Karpas-422 (cell line): Measurements from ENCODE around the gene PRRG2. TPM values are rescaled to one million over a fixed set of nuclear protein-coding genes. Genes with fewer than 3 reads are reported as not detected.
A peak's percentile ranks its signal among the peaks of the same experiment; 100 is the strongest.

Source experiments
- DNase-seq: peaks from one replicate; pipeline ENCODE4 v3.0.0-alpha.2; 2015
- H2AFZ ChIP-seq: fragments of 200-600 bp; sonication (generic); 2 replicates; pipeline ENCODE4 v1.6.1; 2014; ENCODE audit warnings: antibody characterized with exemption, low read length, mixed read lengths
- H3K27ac ChIP-seq: fragments of 200-600 bp; sonication (generic); 2 replicates; pipeline ENCODE4 v1.5.1; 2014; ENCODE audit warnings: mild to moderate bottlenecking, low read length, moderate library complexity
- H3K27me3 ChIP-seq: fragments of 200-600 bp; sonication (generic); 2 replicates; pipeline ENCODE4 v1.6.1; 2014; ENCODE audit warnings: low read length, mixed read lengths
- H3K36me3 ChIP-seq: fragments of 200-600 bp; sonication (generic); 2 replicates; pipeline ENCODE4 v1.6.1; 2014; ENCODE audit warnings: low read length, mixed read lengths; ENCODE audit not compliant: insufficient read depth
- H3K4me1 ChIP-seq: fragments of 200-600 bp; sonication (generic); 2 replicates; pipeline ENCODE4 v1.6.1; 2014; ENCODE audit warnings: mild to moderate bottlenecking, low read length, mixed read lengths
- H3K4me2 ChIP-seq: fragments of 200-600 bp; sonication (generic); 2 replicates; pipeline ENCODE4 v1.6.1; 2014; ENCODE audit warnings: low read length, low read depth, mild to moderate bottlenecking; ENCODE audit not compliant: poor library complexity, severe bottlenecking
- H3K4me3 ChIP-seq: fragments of 200-600 bp; sonication (generic); 2 replicates; pipeline ENCODE4 v1.5.1; 2014; ENCODE audit warnings: mild to moderate bottlenecking, antibody characterized with exemption, low read length, mixed read lengths
- H3K79me2 ChIP-seq: fragments of 200-600 bp; sonication (generic); 2 replicates; pipeline ENCODE4 v1.6.1; 2014; ENCODE audit warnings: mild to moderate bottlenecking, low read length, mixed read lengths
- H3K9ac ChIP-seq: fragments of 200-600 bp; sonication (generic); 2 replicates; pipeline ENCODE4 v1.6.0; 2014; ENCODE audit warnings: low read length
- H3K9me2 ChIP-seq: fragments of 200-600 bp; sonication (generic), shearing (Covaris generic); replicated peaks from 2 replicates; pipeline ENCODE4 v1.6.0; 2014; ENCODE audit warnings: mild to moderate bottlenecking, low read length, moderate library complexity; ENCODE audit not compliant: insufficient read depth
- H3K9me3 ChIP-seq: fragments of 300-700, 200-600 bp; sonication (generic); 2 replicates; pipeline ENCODE4 v1.6.1; 2014; ENCODE audit warnings: low read length, mixed read lengths
- H4K20me1 ChIP-seq: fragments of 200-600 bp; sonication (generic); 2 replicates; pipeline ENCODE4 v1.6.1; 2014; ENCODE audit warnings: mild to moderate bottlenecking, antibody characterized with exemption, low read length, low read depth; ENCODE audit not compliant: insufficient read depth
- total RNA-seq: library from RNA; depleted of rRNA; stranded (reverse); fragments of >200 nt; shearing (Covaris generic); gene quantifications from 2 replicates; pipeline ENCODE4 v1.2.3, GENCODE V29; 2014; ENCODE audit warnings: low replicate concordance

The PRRG2 gene
- total RNA-seq, 1 experiment from 2014 or later = 1.3 TPM

DNA sequence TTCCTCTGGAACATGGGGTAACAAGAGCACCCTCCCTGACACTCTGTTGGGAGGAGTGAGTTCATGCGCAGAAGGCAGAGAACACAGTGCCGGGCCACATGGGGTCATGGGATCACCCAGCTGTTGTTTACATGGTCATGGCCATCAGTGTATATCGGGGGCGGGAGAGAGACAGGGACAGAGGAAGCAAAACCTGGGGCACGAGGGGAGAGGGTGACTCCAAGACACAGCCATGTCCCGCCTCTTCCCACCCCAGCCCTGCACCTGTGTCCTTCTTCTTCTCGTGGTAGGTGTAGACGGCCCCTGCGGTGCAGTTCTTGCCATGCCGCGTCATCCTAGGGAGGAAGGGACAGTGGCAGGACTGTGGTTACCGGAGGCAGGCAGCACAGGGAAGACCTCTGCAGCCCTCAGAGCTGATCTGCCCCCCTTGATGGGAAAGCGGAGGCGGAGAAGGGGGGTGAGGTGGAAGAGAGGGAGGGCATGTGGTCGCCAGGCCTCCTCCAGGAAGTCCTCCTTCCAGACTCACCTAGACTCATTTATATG lies 20.7 kb upstream of the PRRG2 start:
- H3K36me3 ChIP-seq = peaks cover 20% of the 10 kb centered on the region
- no peaks in the 10 kb centered on the region; the same call in 1 of the 2 replicates for H4K20me1 ChIP-seq
- H3K4me1 ChIP-seq = no peaks in the 10 kb centered on the region
- DNase-seq = no peak
- no peak overlapping the region for H3K4me2 ChIP-seq
- H3K9ac ChIP-seq = no peak overlapping the region
- H3K79me2 ChIP-seq = peaks cover 42% of the 10 kb centered on the region
- no peaks in the 10 kb centered on the region for H3K9me3 ChIP-seq
- no peak overlapping the region for H3K27ac ChIP-seq
- H3K9me2 ChIP-seq = no peaks in the 10 kb centered on the region
- no peak overlapping the region for H2AFZ ChIP-seq
- H3K27me3 ChIP-seq = no peaks in the 10 kb centered on the region
- H3K4me3 ChIP-seq = no peak overlapping the region

DNA sequence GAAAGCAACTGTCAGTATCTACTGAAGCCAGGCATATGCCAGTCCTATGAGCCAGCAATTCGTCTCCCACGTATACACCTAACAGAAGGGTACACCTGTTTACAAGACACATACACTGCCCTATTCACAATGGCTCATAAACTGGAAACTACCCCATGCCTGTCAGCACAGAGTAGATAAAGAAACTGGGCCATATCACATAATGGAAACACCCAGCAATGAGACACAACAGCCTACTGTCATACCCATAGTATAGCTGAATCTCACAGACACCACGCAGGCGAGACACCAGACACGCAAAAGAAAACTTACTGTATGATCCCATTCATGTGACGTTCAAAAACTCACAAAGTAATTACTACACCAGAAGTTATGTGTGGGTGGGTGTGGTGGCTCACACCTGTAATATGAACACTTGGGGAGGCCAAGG lies 16.5 kb upstream of the PRRG2 start:
- no peak overlapping the region for H3K9ac ChIP-seq
- H3K4me2 ChIP-seq = no peak overlapping the region
- H3K79me2 ChIP-seq = peaks cover 74% of the 10 kb centered on the region
- peaks cover 3% of the 10 kb centered on the region; the same call in 1 of the 2 replicates for H4K20me1 ChIP-seq
- no peak overlapping the region for H2AFZ ChIP-seq
- H3K9me3 ChIP-seq = no peaks in the 10 kb centered on the region
- no peaks in the 10 kb centered on the region for H3K9me2 ChIP-seq
- H3K27ac ChIP-seq = no peak overlapping the region
- no peak for DNase-seq
- H3K36me3 ChIP-seq = no peaks in the 10 kb centered on the region
- no peak overlapping the region for H3K4me3 ChIP-seq
- H3K27me3 ChIP-seq = no peaks in the 10 kb centered on the region
- H3K4me1 ChIP-seq = peaks cover 8% of the 10 kb centered on the region

DNA sequence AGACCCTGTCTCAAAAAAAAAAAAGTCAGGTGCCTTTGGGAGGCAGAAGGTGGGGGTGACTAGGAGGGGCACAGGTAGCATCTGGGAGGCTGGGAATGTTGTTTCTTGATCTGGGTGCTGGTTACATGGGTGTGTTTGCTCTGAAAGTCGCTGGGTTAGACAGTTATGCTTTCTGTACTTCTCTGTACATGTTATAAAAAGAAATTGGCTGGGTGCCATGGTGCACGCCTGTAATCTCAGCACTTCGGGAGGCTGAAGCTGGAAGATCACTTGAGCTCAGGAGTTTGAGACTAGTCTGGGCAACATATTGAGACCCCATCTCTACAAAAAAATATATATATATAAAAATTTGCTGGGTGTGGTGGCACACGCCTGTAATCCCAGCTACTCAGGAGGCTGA lies 15.9 kb upstream of the PRRG2 start:
- peaks cover 79% of the 10 kb centered on the region for H3K79me2 ChIP-seq
- H3K9me3 ChIP-seq = no peaks in the 10 kb centered on the region
- no peaks in the 10 kb centered on the region for H3K9me2 ChIP-seq
- H3K4me1 ChIP-seq = peaks cover 8% of the 10 kb centered on the region
- H3K27ac ChIP-seq = no peak overlapping the region
- H3K4me3 ChIP-seq = no peak overlapping the region
- no peaks in the 10 kb centered on the region for H3K27me3 ChIP-seq
- no peak overlapping the region for H3K9ac ChIP-seq
- no peaks in the 10 kb centered on the region for H3K36me3 ChIP-seq
- peaks cover 3% of the 10 kb centered on the region; the same call in 1 of the 2 replicates for H4K20me1 ChIP-seq
- DNase-seq = peak; percentile 44
- no peak overlapping the region for H3K4me2 ChIP-seq
- no peak overlapping the region for H2AFZ ChIP-seq

DNA sequence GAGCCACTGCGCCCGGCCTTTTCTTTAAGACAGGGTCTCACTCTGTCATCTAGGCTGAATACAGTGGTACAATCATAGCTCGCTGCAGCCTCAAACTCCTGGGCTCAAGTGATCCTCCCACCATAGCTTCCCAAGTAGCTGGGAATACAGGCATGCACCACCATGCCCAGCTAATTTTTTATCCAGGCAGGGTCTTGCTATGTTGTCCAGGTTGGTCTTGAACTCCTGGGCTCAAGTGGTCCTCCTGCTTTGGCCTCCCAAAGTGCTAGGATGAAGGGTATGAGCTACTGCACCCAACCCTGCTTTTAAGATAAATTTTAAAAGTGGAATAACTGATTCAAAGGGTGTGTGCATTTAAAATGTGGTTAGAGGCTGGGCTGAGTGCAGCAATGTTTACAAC lies 14.8 kb upstream of the PRRG2 start:
- H3K9me2 ChIP-seq = no peaks in the 10 kb centered on the region
- peaks cover 78% of the 10 kb centered on the region for H3K79me2 ChIP-seq
- peaks cover 19% of the 10 kb centered on the region for H3K4me1 ChIP-seq
- no peak overlapping the region for H3K27ac ChIP-seq
- no peak overlapping the region for H3K9ac ChIP-seq
- peaks cover 3% of the 10 kb centered on the region; the same call in 1 of the 2 replicates for H4K20me1 ChIP-seq
- no peaks in the 10 kb centered on the region for H3K36me3 ChIP-seq
- H3K4me3 ChIP-seq = no peak overlapping the region
- no peak overlapping the region for H2AFZ ChIP-seq
- H3K27me3 ChIP-seq = no peaks in the 10 kb centered on the region
- no peak for DNase-seq
- no peaks in the 10 kb centered on the region for H3K9me3 ChIP-seq
- H3K4me2 ChIP-seq = no peak overlapping the region

DNA sequence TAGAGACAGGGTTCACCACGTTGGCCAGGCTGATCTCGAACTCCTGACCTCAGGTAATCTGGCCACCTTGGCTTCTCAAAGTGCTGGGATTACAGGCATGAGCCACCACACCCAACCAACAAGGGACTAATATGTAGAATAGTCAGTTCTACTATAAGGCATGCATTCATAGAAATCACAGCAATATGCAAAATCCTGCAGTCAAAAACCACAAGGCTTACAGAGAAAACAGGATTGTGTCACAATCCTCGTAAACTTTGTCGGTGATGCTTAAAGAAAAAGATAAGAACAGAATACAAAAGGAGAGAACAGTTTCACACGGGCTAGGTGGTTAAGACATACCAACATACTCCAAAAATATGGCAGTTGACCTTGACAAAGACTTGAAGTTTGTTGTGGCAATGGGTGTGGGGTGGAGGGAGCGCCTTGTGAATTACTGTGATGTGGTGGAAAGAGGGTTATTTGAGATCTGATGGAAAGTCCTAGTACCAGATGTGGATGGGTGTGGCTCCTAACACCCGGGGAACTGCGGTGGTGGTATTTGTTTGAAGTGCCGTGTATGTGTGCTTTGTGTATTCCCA lies 13.2 kb upstream of the PRRG2 start:
- Histone ChIP-seq H3K27me3 (no peaks in the 10 kb centered on the region), H3K36me3 (no peaks in the 10 kb centered on the region), H3K79me2 (peaks cover 63% of the 10 kb centered on the region), H2AFZ (no peak overlapping the region), H4K20me1 (peaks cover 3% of the 10 kb centered on the region; the same call in 1 of the 2 replicates), H3K4me3 (no peak overlapping the region), H3K9me2 (no peaks in the 10 kb centered on the region), H3K9ac (no peak overlapping the region), H3K9me3 (no peaks in the 10 kb centered on the region), H3K27ac (no peak overlapping the region), H3K4me2 (no peak overlapping the region), H3K4me1 (peaks cover 21% of the 10 kb centered on the region)
- no peak for DNase-seq

DNA sequence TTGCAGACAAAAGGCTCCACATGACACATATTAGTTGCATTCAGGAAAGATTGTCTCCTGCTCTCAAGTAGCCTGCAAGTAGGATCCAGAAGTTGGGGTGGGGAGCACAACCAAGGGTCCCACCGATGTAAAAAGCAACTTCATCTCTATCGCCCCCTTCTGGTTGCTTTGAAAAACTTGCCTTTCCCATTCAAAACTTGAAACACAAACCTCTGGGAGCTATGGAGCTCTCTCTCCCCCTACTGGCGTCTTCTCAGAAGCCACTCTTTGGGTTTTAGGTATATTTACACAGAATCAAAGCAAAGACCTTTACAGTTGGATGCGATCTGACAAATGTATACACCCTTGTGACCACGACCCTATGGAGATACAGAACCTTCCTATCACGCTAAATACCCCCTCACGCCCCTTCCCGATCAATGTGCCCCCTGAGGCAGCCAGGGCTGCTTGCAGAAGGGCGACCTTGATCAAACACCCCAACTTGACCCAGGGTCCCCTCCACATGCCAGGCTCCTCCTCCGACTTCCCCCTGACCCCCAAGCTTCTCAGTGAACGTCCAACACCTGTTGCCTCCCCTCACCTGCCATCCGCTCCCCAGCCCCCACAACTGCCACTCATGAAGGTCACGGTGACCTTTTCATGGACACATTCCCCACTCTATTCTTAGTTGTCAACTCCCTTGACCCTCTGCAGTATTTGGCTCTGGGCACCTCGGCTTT lies 10.8 kb upstream of the PRRG2 start:
- Histone ChIP-seq H3K9ac (peak overlapping the region; percentile 52), H3K27me3 (no peaks in the 10 kb centered on the region), H3K4me2 (peak overlapping the region; percentile 36), H3K9me2 (no peaks in the 10 kb centered on the region), H3K27ac (peak overlapping the region; percentile 47), H2AFZ (no peak overlapping the region), H3K4me1 (peaks cover 21% of the 10 kb centered on the region), H3K79me2 (peaks cover 57% of the 10 kb centered on the region), H4K20me1 (peaks cover 3% of the 10 kb centered on the region; the same call in 1 of the 2 replicates), H3K36me3 (0 out of 2 replicates have a peak, but pooled peaks cover 7% of the 10 kb centered on the region), H3K4me3 (peak overlapping the region; percentile 8; the same call in 1 of the 2 replicates), H3K9me3 (no peaks in the 10 kb centered on the region)
- peak; percentile 97 for DNase-seq

DNA sequence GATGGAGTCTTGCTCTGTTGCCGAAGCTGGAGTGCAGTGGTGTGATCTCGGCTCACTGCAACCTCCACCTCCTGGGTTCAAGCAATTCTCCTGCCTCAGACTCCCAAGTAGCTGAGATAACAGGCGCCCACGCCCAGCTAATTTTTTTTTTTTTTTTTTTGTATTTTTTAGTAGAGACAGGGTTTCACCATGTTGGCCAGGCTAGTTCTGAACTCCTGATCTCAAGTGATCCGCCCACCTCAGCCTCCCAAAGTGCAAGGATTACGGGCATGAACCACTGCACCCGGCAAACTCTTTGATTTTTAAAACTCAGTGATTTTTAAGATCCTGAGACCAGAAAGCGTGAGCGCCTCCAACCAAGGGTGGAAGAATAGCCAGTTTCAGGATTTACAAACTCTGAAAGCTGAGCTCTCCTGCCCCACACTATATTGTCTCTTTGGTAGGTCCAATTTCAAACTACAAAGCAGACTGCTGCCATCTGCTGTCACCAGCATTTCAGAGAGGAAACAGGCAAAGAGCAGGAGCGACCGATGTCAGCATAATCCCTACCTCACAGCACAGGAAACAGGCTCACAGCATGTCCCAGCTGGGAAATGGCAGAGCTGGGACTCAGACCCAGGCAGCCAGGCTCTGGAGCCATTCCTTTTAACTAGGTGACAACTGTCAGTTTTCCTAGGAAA lies 10.0 kb upstream of the PRRG2 start:
- peaks cover 21% of the 10 kb centered on the region for H3K4me1 ChIP-seq
- H3K27me3 ChIP-seq = no peaks in the 10 kb centered on the region
- peak overlapping the region; percentile 47 for H3K27ac ChIP-seq
- peaks cover 10% of the 10 kb centered on the region; the same call in 1 of the 2 replicates for H3K36me3 ChIP-seq
- H3K9ac ChIP-seq = no peak overlapping the region
- H3K79me2 ChIP-seq = peaks cover 56% of the 10 kb centered on the region
- H3K4me2 ChIP-seq = no peak overlapping the region
- H3K4me3 ChIP-seq = no peak overlapping the region
- H4K20me1 ChIP-seq = peaks cover 3% of the 10 kb centered on the region; the same call in 1 of the 2 replicates
- peak; percentile 67 for DNase-seq
- no peaks in the 10 kb centered on the region for H3K9me3 ChIP-seq
- H3K9me2 ChIP-seq = no peaks in the 10 kb centered on the region
- no peak overlapping the region for H2AFZ ChIP-seq

DNA sequence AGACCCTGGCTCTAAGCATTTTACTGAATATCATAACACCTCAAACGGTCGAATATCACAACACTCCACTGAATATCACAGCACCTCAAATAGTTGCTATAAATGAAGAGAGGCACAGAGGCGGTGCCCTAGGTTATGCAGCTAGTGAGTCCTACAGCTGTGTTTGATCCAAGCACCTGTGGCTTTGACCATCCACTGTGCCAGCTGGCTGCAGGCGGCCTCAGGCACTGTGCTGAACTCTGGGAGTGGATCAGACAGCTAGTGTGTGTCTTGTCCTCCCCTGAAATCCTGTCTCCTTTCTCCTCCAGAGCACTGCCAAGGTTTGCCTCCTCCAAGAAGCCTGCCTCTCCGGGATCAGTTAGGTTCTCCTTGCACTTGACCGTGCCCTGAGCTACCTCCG lies 8.1 kb upstream of the PRRG2 start:
- Histone ChIP-seq H3K79me2 (peaks cover 57% of the 10 kb centered on the region), H2AFZ (no peak overlapping the region), H3K4me3 (no peak overlapping the region), H4K20me1 (no peaks in the 10 kb centered on the region), H3K9me2 (no peaks in the 10 kb centered on the region), H3K9me3 (no peaks in the 10 kb centered on the region), H3K4me1 (peaks cover 18% of the 10 kb centered on the region), H3K36me3 (peaks cover 12% of the 10 kb centered on the region; the same call in 1 of the 2 replicates), H3K27me3 (no peaks in the 10 kb centered on the region), H3K9ac (no peak overlapping the region; the same call in 1 of the 2 replicates), H3K27ac (no peak overlapping the region), H3K4me2 (no peak overlapping the region)
- DNase-seq = no peak
